Smooth muscle cell (in vitro differentiated cells): ENCODE results near the gene TAF12. TPM values are rescaled to one million over a fixed set of nuclear protein-coding genes. Genes with fewer than 3 reads are reported as not detected.
"Not testable (repeated sequence)": the region's sequence is repeated elsewhere in the genome, so short reads cannot be mapped to it uniquely, and the experiment has no call there.

Source experiments
- DNase-seq: peaks from one replicate; lab custom pipeline; 2025; ENCODE audit not compliant: unreplicated experiment; lab: John Stamatoyannopoulos, UW
- H2AFZ ChIP-seq: fragments of 200-600 bp; sonication (generic); 2 replicates; pipeline ENCODE4 v1.6.0; 2016; ENCODE audit warnings: antibody characterized with exemption, low read depth, mild to moderate bottlenecking
- H3F3A ChIP-seq: fragments of 200-600 bp; sonication (generic); 2 replicates; pipeline ENCODE4 v1.6.0; 2017; ENCODE audit warnings: antibody characterized with exemption, low read depth
- H3K27ac ChIP-seq: fragments of 200-600 bp; sonication (generic); 2 replicates; pipeline ENCODE4 v1.5.1; 2016; ENCODE audit warnings: low read depth, mild to moderate bottlenecking
- H3K27me3 ChIP-seq: fragments of 200-600 bp; sonication (generic); 2 replicates; pipeline ENCODE4 v1.6.1; 2016; ENCODE audit warnings: low read depth, mild to moderate bottlenecking
- H3K36me3 ChIP-seq: fragments of 200-600 bp; sonication (generic); 2 replicates; pipeline ENCODE4 v1.5.1; 2016; ENCODE audit warnings: low read depth
- H3K4me1 ChIP-seq: fragments of 200-600 bp; sonication (generic); 2 replicates; pipeline ENCODE4 v1.5.1; 2016; ENCODE audit warnings: low read depth
- H3K4me2 ChIP-seq: fragments of 200-600 bp; sonication (generic); 2 replicates; pipeline ENCODE4 v1.6.0; 2016; ENCODE audit warnings: mild to moderate bottlenecking
- H3K4me3 ChIP-seq: fragments of 200-600 bp; sonication (generic); 2 replicates; pipeline ENCODE4 v1.5.1; 2016; ENCODE audit warnings: mild to moderate bottlenecking
- H3K79me2 ChIP-seq: fragments of 200-600 bp; sonication (generic); 2 replicates; pipeline ENCODE4 v1.6.0; 2016; ENCODE audit warnings: low read depth, mild to moderate bottlenecking
- H3K9ac ChIP-seq: fragments of 200-600 bp; sonication (generic); 2 replicates; pipeline ENCODE4 v1.6.0; 2016; ENCODE audit warnings: low read depth
- H3K9me3 ChIP-seq: fragments of 200-600 bp; sonication (generic); replicated peaks from 2 replicates; pipeline ENCODE4 v1.5.1; 2016; ENCODE audit warnings: low read depth
- H4K20me1 ChIP-seq: fragments of 200-600 bp; sonication (generic); 2 replicates; pipeline ENCODE4 v1.6.0; 2016; ENCODE audit warnings: low read depth
- whole genome bisulfite sequencing: methylation state at CpG from one replicate; pipeline ENCODE4 v1.1.7; 2016; ENCODE audit warnings: low lambda C conversion rate; 5-methylcytosine and 5-hydroxymethylcytosine counted together
- polyA plus RNA-seq: library from polyadenylated mRNA; unstranded; fragments of >200 nt; fragmentation: Nextera tagmentation; extraction: Ambion mirVana; gene quantifications from 2 replicates; pipeline ENCODE4 v1.2.1, GENCODE V29; 2016
- total RNA-seq: library from RNA; depleted of rRNA; stranded (reverse); fragments of >200 nt; gene quantifications from 2 replicates; pipeline ENCODE4 v1.2.3, GENCODE V29; 2014
- TF ChIP-seq, protein P1 (sequence below): fragments of 200-600 bp; sonication (generic); IDR thresholded peaks from 2 replicates; pipeline ENCODE4 v1.5.1; 2017; ENCODE audit warnings: borderline replicate concordance, mild to moderate bottlenecking, antibody characterized with exemption; ENCODE audit not compliant: insufficient read depth, poor library complexity, severe bottlenecking

TAF12 gene
- total and polyA plus RNA-seq, 2 experiments from 2014 or later, result 34.8 to 47.1 TPM

DNA sequence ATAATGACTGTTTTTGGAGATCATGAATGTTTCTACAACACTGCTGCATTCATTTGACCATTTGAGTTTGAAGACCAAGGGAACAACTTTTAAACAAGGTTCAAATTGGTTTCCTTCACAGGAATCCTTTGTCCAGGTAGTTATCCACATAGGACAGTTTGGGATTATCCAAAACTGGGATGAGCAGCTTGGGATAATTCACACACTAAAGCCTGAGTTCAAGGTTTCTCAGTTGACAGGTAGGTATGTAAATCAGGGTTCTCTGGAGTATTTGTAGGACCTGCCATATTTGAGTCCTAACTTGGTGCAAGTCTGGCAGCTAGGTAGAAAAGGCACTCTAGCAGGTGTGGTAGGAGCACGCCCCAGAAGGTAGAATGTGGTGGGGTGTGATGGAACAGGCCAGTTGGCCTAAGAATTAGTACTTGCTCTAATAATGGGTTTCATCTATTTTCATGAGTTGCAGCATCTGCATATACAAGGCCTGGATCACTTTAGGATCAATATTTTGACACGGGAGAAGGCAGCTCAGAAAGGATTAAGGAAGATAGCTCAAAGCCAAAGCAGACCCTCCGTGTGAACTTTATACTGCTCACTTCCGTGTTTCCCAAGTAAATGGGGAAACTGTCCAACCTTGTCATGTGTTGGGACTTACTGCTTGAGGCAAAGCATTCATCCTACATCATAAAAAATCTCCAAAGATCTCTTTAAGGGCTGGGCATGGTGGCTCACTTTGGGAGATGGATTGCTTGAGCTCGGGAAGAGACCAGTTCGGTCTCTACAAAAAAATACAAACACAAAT is 64.9 kb downstream of the TAF12 start:
- peaks cover 23% of the 10 kb centered on the region for H3K4me1 ChIP-seq

DNA sequence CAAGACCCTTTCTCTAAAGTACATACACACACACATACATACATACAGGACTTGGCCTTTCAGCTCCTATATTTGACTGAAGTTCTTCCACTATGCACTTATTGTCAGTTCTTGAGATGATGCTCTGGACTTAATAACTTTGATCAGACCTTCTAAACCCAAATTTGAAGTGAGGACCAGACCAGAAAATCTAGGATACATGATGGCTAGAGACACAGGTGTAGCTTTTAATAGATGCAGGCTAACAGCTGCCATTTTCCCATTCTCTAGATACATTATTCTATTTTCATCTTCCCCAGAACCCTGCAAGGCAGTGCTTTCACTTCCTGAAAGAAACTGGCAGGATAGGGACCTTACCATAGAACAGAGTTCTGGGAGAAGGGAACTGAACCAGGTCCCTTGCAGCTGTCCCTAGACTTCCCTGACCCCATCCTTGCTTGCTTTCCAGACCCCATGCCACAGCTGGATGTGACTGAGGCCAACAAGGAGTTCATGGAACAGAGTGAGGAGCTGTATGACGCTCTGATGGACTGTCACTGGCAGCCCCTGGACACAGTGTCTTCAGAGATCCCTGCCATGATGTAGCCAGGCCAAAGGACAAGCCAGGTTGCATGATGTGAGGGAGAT is 65.7 kb downstream of the TAF12 start:
- peaks cover 40% of the 10 kb centered on the region for H4K20me1 ChIP-seq
- no peak for DNase-seq
- TF ChIP-seq, protein P1, sequence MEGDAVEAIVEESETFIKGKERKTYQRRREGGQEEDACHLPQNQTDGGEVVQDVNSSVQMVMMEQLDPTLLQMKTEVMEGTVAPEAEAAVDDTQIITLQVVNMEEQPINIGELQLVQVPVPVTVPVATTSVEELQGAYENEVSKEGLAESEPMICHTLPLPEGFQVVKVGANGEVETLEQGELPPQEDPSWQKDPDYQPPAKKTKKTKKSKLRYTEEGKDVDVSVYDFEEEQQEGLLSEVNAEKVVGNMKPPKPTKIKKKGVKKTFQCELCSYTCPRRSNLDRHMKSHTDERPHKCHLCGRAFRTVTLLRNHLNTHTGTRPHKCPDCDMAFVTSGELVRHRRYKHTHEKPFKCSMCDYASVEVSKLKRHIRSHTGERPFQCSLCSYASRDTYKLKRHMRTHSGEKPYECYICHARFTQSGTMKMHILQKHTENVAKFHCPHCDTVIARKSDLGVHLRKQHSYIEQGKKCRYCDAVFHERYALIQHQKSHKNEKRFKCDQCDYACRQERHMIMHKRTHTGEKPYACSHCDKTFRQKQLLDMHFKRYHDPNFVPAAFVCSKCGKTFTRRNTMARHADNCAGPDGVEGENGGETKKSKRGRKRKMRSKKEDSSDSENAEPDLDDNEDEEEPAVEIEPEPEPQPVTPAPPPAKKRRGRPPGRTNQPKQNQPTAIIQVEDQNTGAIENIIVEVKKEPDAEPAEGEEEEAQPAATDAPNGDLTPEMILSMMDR, result no peak

More for the DNA sequence above, 64.9 kb downstream of the TAF12 start:
- Histone ChIP-seq H3F3A (peaks cover 38% of the 10 kb centered on the region), H3K4me2 (no peak overlapping the region), H3K9ac (no peak overlapping the region), H4K20me1 (peaks cover 40% of the 10 kb centered on the region), H2AFZ (no peak overlapping the region), H3K4me3 (no peak overlapping the region), H3K27me3 (no peaks in the 10 kb centered on the region), H3K9me3 (no peaks in the 10 kb centered on the region), H3K27ac (no peak overlapping the region), H3K79me2 (peaks cover 25% of the 10 kb centered on the region), H3K36me3 (peaks cover 3% of the 10 kb centered on the region)
- DNase-seq, result no peak
- TF ChIP-seq, protein P1, result no peak
- 88% methylated on average over 6 of the region's 6 CpGs for WGBS

GRCh38 chr1:28573564-28573963 is 69.3 kb downstream of the TAF12 start:
- Histone ChIP-seq H4K20me1 (peaks cover 10% of the 10 kb centered on the region), H3K4me2 (no peak overlapping the region), H3K27me3 (no peaks in the 10 kb centered on the region), H3K9me3 (no peaks in the 10 kb centered on the region), H3K27ac (no peak overlapping the region), H3K79me2 (no peaks in the 10 kb centered on the region), H3K36me3 (no peaks in the 10 kb centered on the region), H3K4me1 (no peaks in the 10 kb centered on the region), H2AFZ (no peak overlapping the region), H3K9ac (no peak overlapping the region), H3F3A (peaks cover 12% of the 10 kb centered on the region), H3K4me3 (no peak overlapping the region)
- WGBS, result 97% methylated on average over 11 of the region's 11 CpGs
- no peak for DNase-seq
- TF ChIP-seq, protein P1, result no peak

More for the DNA sequence above, 65.7 kb downstream of the TAF12 start:
- H3K4me2 ChIP-seq, result no peak overlapping the region
- H3K9me3 ChIP-seq, result no peaks in the 10 kb centered on the region
- no peaks in the 10 kb centered on the region for H3K27me3 ChIP-seq
- H3K79me2 ChIP-seq, result peaks cover 25% of the 10 kb centered on the region
- H2AFZ ChIP-seq, result no peak overlapping the region
- H3K4me1 ChIP-seq, result peaks cover 15% of the 10 kb centered on the region
- 95% methylated on average over 1 of the region's 1 CpG for WGBS
- no peak overlapping the region for H3K9ac ChIP-seq
- no peak overlapping the region for H3K27ac ChIP-seq
- H3K4me3 ChIP-seq, result no peak overlapping the region
- H3F3A ChIP-seq, result peaks cover 36% of the 10 kb centered on the region
- peaks cover 3% of the 10 kb centered on the region for H3K36me3 ChIP-seq

DNA sequence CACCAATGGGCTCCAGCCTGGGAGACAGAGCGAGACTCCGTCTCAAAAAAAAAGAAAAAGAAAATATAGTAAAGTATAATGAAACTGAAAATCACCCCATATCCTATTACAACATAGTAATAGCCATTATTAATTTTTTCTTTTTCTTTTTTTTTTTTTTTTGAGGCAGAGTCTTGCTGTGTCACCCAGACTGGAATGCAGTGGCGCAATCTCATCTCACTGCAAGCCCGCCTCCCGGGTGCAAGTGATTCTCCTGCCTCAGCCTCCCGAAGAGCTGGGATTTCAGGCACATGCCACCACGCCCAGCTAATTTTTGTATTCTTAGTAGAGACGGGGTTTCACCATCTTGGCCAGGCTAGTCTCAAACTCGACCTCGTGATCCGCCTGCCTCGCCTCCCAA is 70.0 kb downstream of the TAF12 start:
- not testable (repeated sequence) for H3K4me1 ChIP-seq, H3K27ac ChIP-seq, H3K79me2 ChIP-seq, H2AFZ ChIP-seq, H3K4me3 ChIP-seq, DNase-seq, H3K9ac ChIP-seq, H3F3A ChIP-seq, H3K4me2 ChIP-seq, H3K36me3 ChIP-seq, H3K27me3 ChIP-seq, H4K20me1 ChIP-seq, H3K9me3 ChIP-seq
- 87% methylated on average over 12 of the region's 12 CpGs for WGBS
